Activated gamma-delta T cell treated with anti-CD3 and anti-CD28 coated beads, Interleukin-2, amount 50 U/mL, for 16 hours (primary cell): ENCODE data around the gene TSC22D3.
A peak's percentile ranks its signal among the peaks of the same experiment; 100 is the strongest.
"Not testable (repeated sequence)": the region's sequence is repeated elsewhere in the genome, so short reads cannot be mapped to it uniquely, and the experiment has no call there.

Source experiments
- DNase-seq: peaks from one replicate; pipeline ENCODE4 v3.0.0-alpha.2; 2020; ENCODE audit warnings: low read depth

The TSC22D3 gene

GRCh38 chrX:107712231-107713202, 63.1 kb downstream of the TSC22D3 start:
- no peak for DNase-seq

GRCh38 chrX:107711521-107712181, 63.9 kb downstream of the TSC22D3 start:
- DNase-seq: no peak

- DNase-seq: peak; percentile 33
Observed at GRCh38 chrX:107710617-107711391, 64.8 kb downstream of the TSC22D3 start.

GRCh38 chrX:107709266-107709806, 66.3 kb downstream of the TSC22D3 start:
- no peak for DNase-seq

- DNase-seq: no peak
Observed at GRCh38 chrX:107708762-107709161, 66.8 kb downstream of the TSC22D3 start.

- DNase-seq: no peak
Observed at GRCh38 chrX:107707866-107708265, 67.7 kb downstream of the TSC22D3 start.

- no peak for DNase-seq
Observed at GRCh38 chrX:107706309-107706708, 69.3 kb downstream of the TSC22D3 start.

- no peak for DNase-seq
Observed at GRCh38 chrX:107704587-107704986, 71.0 kb downstream of the TSC22D3 start.

GRCh38 chrX:107704181-107704580, 71.4 kb downstream of the TSC22D3 start:
- DNase-seq: no peak

- no peak for DNase-seq
Observed at GRCh38 chrX:107701493-107702121, 74.0 kb downstream of the TSC22D3 start.

- no peak for DNase-seq
Observed at GRCh38 chrX:107700790-107701189, 74.8 kb downstream of the TSC22D3 start.

- no peak for DNase-seq
Observed at GRCh38 chrX:107700317-107700774, 75.2 kb downstream of the TSC22D3 start.

- no peak for DNase-seq
Observed at GRCh38 chrX:107699616-107700015, 76.0 kb downstream of the TSC22D3 start.

GRCh38 chrX:107691024-107691448, 84.6 kb downstream of the TSC22D3 start:
- DNase-seq: no peak

GRCh38 chrX:107687445-107687844, 88.1 kb downstream of the TSC22D3 start:
- DNase-seq: no peak

GRCh38 chrX:107686792-107687191, 88.8 kb downstream of the TSC22D3 start:
- no peak for DNase-seq

GRCh38 chrX:107686026-107686425, 89.6 kb downstream of the TSC22D3 start:
- DNase-seq: no peak

GRCh38 chrX:107685586-107685985, 90.0 kb downstream of the TSC22D3 start:
- not testable (repeated sequence) for DNase-seq

- DNase-seq: no peak
Observed at GRCh38 chrX:107684956-107685385, 90.6 kb downstream of the TSC22D3 start.

GRCh38 chrX:107683931-107684330, 91.7 kb downstream of the TSC22D3 start:
- no peak for DNase-seq

- no peak for DNase-seq
Observed at GRCh38 chrX:107683124-107683895, 92.3 kb downstream of the TSC22D3 start.
